ENCODE results near the gene FAM83C. TPM values are rescaled to one million over a fixed set of nuclear protein-coding genes. Genes with fewer than 3 reads are reported as not detected.
"Not testable (repeated sequence)": the region's sequence is repeated elsewhere in the genome, so short reads cannot be mapped to it uniquely, and the experiment has no call there.

Gene FAM83C
- total and polyA plus RNA-seq, 8 donors = not detected

GRCh38 chr20:35254448-35254999 is 37.7 kb downstream of the FAM83C start:
- peak in 1 of 4 donors; percentile 22 for ATAC-seq
- TF ChIP-seq CTCF (IDR thresholded peaks at IDR 0.05) = no peak
- peaks cover 6 to 12% (median 7%) of the 10 kb centered on the region in 3 donors for H3K4me1 ChIP-seq
- H3K27ac ChIP-seq = no peak overlapping the region
- 94 to 96% methylated on average over 12 of the region's 12 CpGs for WGBS, 2 donors
- intact Hi-C loops (cut with DNase I) = no loop called here
- H3K27me3 ChIP-seq = no peaks in the 10 kb centered on the region
- FAIRE-seq = no peak
- no peaks in the 10 kb centered on the region for H3K9me3 ChIP-seq
- H3K36me3 ChIP-seq = no peaks in the 10 kb centered on the region
- no peak for DNase-seq
- no peak overlapping the region for H3K4me3 ChIP-seq

DNA sequence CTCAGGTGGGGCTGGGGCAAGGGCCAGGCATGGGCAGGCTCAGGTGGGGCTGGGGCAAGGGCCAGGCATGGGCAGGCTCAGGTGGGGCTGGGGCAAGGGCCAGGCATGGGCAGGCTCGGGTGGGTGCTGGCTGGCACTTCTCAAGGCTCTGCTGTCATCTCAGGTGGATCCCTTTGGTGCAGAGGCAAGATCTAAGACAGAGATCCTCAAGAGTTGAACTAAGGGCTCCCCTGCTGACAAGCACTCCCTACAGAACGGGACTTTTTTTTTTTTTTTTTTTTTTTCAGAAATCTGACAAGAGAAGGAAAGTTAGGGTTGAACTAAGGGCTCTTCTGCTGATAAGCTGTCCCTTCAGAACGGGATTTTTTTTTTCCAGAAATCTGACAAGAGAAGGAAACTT is 39.2 kb downstream of the FAM83C start:
- no peak for TF ChIP-seq CTCF (IDR thresholded peaks at IDR 0.05)
- intact Hi-C loops (cut with DNase I) = no loop called here

GRCh38 chr20:35252598-35252997 is 39.6 kb downstream of the FAM83C start:
- ATAC-seq; FAIRE-seq; intact Hi-C loops (cut with DNase I); H3K4me3 ChIP-seq; H3K4me1 ChIP-seq; H3K9me3 ChIP-seq; H3K36me3 ChIP-seq; H3K27ac ChIP-seq; DNase-seq; H3K27me3 ChIP-seq: not testable (repeated sequence)
- WGBS, 2 donors = 87 to 93% methylated on average over 2 of the region's 2 CpGs

More for the DNA sequence above, 39.2 kb downstream of the FAM83C start:
- ATAC-seq (no peak), DNase-seq (no peak), FAIRE-seq (no peak)
- peaks cover 5 to 7% (median 5%) of the 10 kb centered on the region in 3 donors for H3K4me1 ChIP-seq
- no peaks in the 10 kb centered on the region for H3K9me3 ChIP-seq
- WGBS, 2 donors = 72 to 79% methylated on average over 3 of the region's 3 CpGs
- H3K36me3 ChIP-seq = no peaks in the 10 kb centered on the region
- H3K27ac ChIP-seq = no peak overlapping the region
- no peak overlapping the region for H3K4me3 ChIP-seq
- no peaks in the 10 kb centered on the region for H3K27me3 ChIP-seq

DNA sequence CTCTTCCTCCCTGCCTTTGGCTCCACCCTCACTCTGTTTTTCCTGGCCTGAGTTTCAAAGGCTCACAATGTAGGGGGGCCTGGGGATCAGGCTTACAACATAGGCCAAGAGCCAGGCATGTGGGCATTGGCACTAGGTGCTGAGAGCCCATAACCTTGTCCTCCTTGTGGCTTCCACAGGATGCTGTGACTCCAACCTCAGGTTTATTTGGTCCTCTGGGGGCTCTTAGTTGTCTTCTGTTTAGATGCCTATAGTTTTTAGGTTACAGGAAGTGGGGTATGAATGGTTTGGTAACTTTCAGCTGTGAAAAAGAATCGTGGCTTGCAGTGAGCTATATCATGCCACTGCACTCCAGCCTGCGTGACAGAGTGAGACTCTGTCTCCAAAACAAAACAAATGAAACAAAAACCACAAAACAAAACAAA is 40.2 kb downstream of the FAM83C start:
- 66 to 82% methylated on average over 2 of the region's 2 CpGs for WGBS, 2 donors

GRCh38 chr20:35251613-35251940 is 40.6 kb downstream of the FAM83C start:
- DNase-seq (no peak), FAIRE-seq (no peak), ATAC-seq (no peak)
- H3K36me3 ChIP-seq = no peaks in the 10 kb centered on the region
- no peaks in the 10 kb centered on the region for H3K9me3 ChIP-seq
- no peaks in the 10 kb centered on the region for H3K4me1 ChIP-seq
- H3K27ac ChIP-seq = no peak overlapping the region
- intact Hi-C loops (cut with DNase I) = no loop called here
- TF ChIP-seq CTCF (IDR thresholded peaks at IDR 0.05) = no peak
- no peaks in the 10 kb centered on the region for H3K27me3 ChIP-seq
- H3K4me3 ChIP-seq = no peak overlapping the region
- 87 to 92% methylated on average over 2 of the region's 2 CpGs for WGBS, 2 donors

More for the DNA sequence above, 40.2 kb downstream of the FAM83C start:
- Histone ChIP-seq H3K4me3 (no peak overlapping the region), H3K4me1 (no peaks in the 10 kb centered on the region), H3K36me3 (no peaks in the 10 kb centered on the region), H3K27ac (no peak overlapping the region), H3K27me3 (no peaks in the 10 kb centered on the region), H3K9me3 (no peaks in the 10 kb centered on the region)
- intact Hi-C loops (cut with DNase I) = no loop called here
- TF ChIP-seq CTCF (IDR thresholded peaks at IDR 0.05) = no peak
- no peak for DNase-seq
- no peak for FAIRE-seq
- ATAC-seq = no peak
